Measurements from ENCODE around the gene ORAI1.

Gene ORAI1

GRCh38 chr12:121626087-121626852, at the start of gene ORAI1:
Gene ORAI1, plus strand, starts transcription at chr12:121626530.
- H3K27ac ChIP-seq (ENCODE audit: low read length), result peak within 1 kb of the TSS; percentile 24
- peak within 1 kb of the TSS; percentile 70 for H3K9ac ChIP-seq (ENCODE audit: low read length)
- peaks cover 5% of the 10 kb centered on the region for H3K36me3 ChIP-seq (ENCODE audit: control insufficient read depth, low read depth, low read length)
- no peaks in the 10 kb centered on the region for H3K9me3 ChIP-seq (ENCODE audit: control insufficient read depth, low read depth, low read length)
- H3K4me1 ChIP-seq (ENCODE audit: control insufficient read depth, low read depth, low read length), result peaks cover 23% of the 10 kb centered on the region
- H3K27me3 ChIP-seq (ENCODE audit: control insufficient read depth, insufficient read depth, low read length), result no peaks in the 10 kb centered on the region
- peak within 1 kb of the TSS; percentile 76 for H3K4me3 ChIP-seq (ENCODE audit: low read length)

DNA sequence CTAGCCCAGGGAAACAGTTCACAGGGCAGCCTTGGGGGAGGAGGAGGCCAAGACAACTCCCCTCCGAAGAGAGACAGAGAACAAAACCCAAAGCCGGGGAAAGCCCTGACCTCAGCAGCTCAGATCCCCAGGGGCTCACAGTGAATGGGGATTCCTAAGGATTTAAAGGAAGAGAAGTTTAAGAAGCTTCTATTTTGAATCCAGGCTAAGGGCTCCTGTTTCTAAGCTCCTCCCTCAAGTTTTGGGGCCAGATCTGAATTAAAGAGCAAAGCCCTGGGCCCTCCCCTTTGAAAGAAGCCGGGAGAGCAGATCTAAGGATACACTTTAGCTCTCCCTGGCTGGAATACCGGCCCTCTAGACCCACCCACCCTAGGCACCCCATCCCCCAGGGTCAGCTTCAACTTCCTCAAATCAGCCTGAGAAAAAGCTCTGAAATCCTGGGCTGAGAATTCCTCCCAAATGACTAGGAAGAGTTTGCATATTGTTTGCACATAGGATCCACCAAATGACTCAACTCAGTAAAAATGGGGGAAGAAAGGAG, 49.4 kb upstream of the ORAI1 start:
- Histone ChIP-seq H3K36me3 (ENCODE audit: control insufficient read depth, low read depth, low read length) (peaks cover 29% of the 10 kb centered on the region), H3K4me1 (ENCODE audit: control insufficient read depth, low read depth, low read length) (peaks cover 34% of the 10 kb centered on the region), H3K9me3 (ENCODE audit: control insufficient read depth, low read depth, low read length) (no peaks in the 10 kb centered on the region), H3K4me3 (ENCODE audit: low read length) (peak overlapping the region; percentile 72), H3K27me3 (ENCODE audit: control insufficient read depth, insufficient read depth, low read length) (no peaks in the 10 kb centered on the region), H3K9ac (ENCODE audit: low read length) (peak overlapping the region; percentile 91), H3K27ac (ENCODE audit: low read length) (peak overlapping the region; percentile 78)

- peak overlapping the region; percentile 91 for H3K9ac ChIP-seq (ENCODE audit: low read length)
- peaks cover 23% of the 10 kb centered on the region for H3K36me3 ChIP-seq (ENCODE audit: control insufficient read depth, low read depth, low read length)
- peak overlapping the region; percentile 72 for H3K4me3 ChIP-seq (ENCODE audit: low read length)
- H3K4me1 ChIP-seq (ENCODE audit: control insufficient read depth, low read depth, low read length), result peaks cover 35% of the 10 kb centered on the region
- peak overlapping the region; percentile 62 for H3K27ac ChIP-seq (ENCODE audit: low read length)
- no peaks in the 10 kb centered on the region for H3K9me3 ChIP-seq (ENCODE audit: control insufficient read depth, low read depth, low read length)
- H3K27me3 ChIP-seq (ENCODE audit: control insufficient read depth, insufficient read depth, low read length), result no peaks in the 10 kb centered on the region
Observed at GRCh38 chr12:121577443-121578180, 48.7 kb upstream of the ORAI1 start.

GRCh38 chr12:121578230-121579189, 47.8 kb upstream of the ORAI1 start:
- Histone ChIP-seq H3K4me3 (ENCODE audit: low read length) (peak overlapping the region; percentile 72), H3K27me3 (ENCODE audit: control insufficient read depth, insufficient read depth, low read length) (no peaks in the 10 kb centered on the region), H3K27ac (ENCODE audit: low read length) (peak overlapping the region; percentile 62), H3K36me3 (ENCODE audit: control insufficient read depth, low read depth, low read length) (peaks cover 23% of the 10 kb centered on the region), H3K4me1 (ENCODE audit: control insufficient read depth, low read depth, low read length) (peaks cover 42% of the 10 kb centered on the region), H3K9me3 (ENCODE audit: control insufficient read depth, low read depth, low read length) (no peaks in the 10 kb centered on the region), H3K9ac (ENCODE audit: low read length) (peak overlapping the region; percentile 91)

DNA sequence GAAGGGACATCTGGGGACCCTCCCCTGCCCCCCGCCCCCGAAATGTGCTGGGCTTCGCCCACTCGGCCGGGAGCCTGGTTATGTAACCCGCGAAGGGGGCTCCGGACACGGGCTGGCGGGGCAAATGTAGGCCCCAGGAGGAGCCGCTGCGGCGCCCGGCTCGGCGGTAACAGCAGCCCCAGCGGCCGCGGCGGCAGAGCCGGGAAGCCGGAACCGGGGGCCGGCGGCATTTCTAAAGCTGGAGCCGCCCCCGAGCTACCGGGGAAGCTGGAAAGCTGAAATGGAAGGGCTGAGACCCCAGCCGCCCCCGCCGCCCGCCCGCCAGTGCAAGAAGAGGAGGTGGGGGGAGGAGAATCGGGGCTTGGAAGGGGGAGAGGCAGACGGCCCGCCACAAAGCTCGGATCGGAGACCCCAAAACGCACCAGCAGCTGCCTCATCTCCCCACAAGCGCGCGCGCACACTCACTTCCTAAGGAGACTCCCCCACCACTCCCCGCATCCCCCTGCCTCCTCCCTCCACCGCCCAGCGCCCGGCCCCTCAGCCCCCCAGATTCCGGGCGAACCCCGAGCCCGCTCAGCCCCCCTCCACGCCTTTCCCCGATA, 47.0 kb upstream of the ORAI1 start:
- H3K4me3 ChIP-seq (ENCODE audit: low read length), result peak overlapping the region; percentile 72
- peak overlapping the region; percentile 91 for H3K9ac ChIP-seq (ENCODE audit: low read length)
- H3K36me3 ChIP-seq (ENCODE audit: control insufficient read depth, low read depth, low read length), result peaks cover 16% of the 10 kb centered on the region
- no peaks in the 10 kb centered on the region for H3K27me3 ChIP-seq (ENCODE audit: control insufficient read depth, insufficient read depth, low read length)
- peaks cover 48% of the 10 kb centered on the region for H3K4me1 ChIP-seq (ENCODE audit: control insufficient read depth, low read depth, low read length)
- H3K27ac ChIP-seq (ENCODE audit: low read length), result peak overlapping the region; percentile 91
- no peaks in the 10 kb centered on the region for H3K9me3 ChIP-seq (ENCODE audit: control insufficient read depth, low read depth, low read length)

DNA sequence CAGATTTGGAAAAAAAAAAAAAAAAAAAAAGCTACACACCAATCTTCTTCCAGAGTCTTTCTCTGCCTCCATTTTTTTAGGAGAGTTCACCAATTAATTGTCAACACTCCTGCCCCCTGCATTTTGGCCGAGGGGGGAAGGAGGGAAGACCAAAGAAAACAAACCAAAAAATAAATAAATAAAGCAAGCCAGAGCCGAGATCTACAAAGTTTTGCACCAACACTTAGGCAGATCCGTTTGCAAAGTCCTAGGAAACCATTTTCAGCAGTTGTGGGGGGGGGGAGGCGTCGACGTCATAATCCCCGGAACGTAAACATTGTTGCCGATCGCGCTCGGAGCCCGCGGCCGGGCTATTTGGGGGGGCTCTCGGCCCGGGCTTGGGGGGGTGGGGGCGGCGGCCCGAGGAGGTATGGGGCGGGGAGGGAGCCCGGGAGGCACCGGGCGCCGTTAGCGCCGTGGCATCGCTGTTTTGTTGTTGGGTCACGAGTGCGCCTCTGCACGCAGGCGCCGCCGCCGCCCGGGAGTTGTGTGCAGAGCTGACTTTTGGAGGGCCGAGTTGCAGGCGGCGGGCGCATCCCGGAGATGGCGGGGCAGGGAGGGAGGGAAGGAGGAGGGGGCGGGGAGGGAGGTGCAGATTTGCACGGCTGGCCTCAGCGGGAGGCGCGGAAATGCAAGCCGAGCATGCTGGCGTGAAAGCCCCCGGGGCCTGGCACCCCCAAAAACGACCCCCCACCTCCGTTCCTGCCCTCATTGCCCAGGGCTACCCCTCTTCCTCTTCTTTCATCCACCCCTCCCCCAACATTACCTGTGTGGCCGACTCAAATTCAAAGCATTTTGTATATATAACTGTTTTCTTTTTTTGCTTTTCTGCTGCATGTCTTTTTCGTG, 46.1 kb upstream of the ORAI1 start:
- H3K4me3 ChIP-seq (ENCODE audit: low read length), result peak overlapping the region; percentile 72
- peak overlapping the region; percentile 91 for H3K27ac ChIP-seq (ENCODE audit: low read length)
- peak overlapping the region; percentile 91 for H3K9ac ChIP-seq (ENCODE audit: low read length)
- H3K27me3 ChIP-seq (ENCODE audit: control insufficient read depth, insufficient read depth, low read length), result no peaks in the 10 kb centered on the region
- H3K36me3 ChIP-seq (ENCODE audit: control insufficient read depth, low read depth, low read length), result peaks cover 6% of the 10 kb centered on the region
- H3K9me3 ChIP-seq (ENCODE audit: control insufficient read depth, low read depth, low read length), result no peaks in the 10 kb centered on the region
- H3K4me1 ChIP-seq (ENCODE audit: control insufficient read depth, low read depth, low read length), result peaks cover 45% of the 10 kb centered on the region

GRCh38 chr12:121580959-121581685, 45.2 kb upstream of the ORAI1 start, which contains the start of gene KDM2B:
Gene KDM2B, minus strand, starts transcription at chr12:121581023. Its CDS starts 112 bp downstream, at chr12:121580911.
- Histone ChIP-seq H3K27me3 (ENCODE audit: control insufficient read depth, insufficient read depth, low read length) (no peaks in the 10 kb centered on the region), H3K36me3 (ENCODE audit: control insufficient read depth, low read depth, low read length) (no peaks in the 10 kb centered on the region), H3K27ac (ENCODE audit: low read length) (peak within 1 kb of the TSS; percentile 91), H3K4me3 (ENCODE audit: low read length) (peak within 1 kb of the TSS; percentile 72), H3K4me1 (ENCODE audit: control insufficient read depth, low read depth, low read length) (peaks cover 36% of the 10 kb centered on the region), H3K9me3 (ENCODE audit: control insufficient read depth, low read depth, low read length) (no peaks in the 10 kb centered on the region), H3K9ac (ENCODE audit: low read length) (peak within 1 kb of the TSS; percentile 91)

GRCh38 chr12:121581686-121582429, 44.5 kb upstream of the ORAI1 start:
- Histone ChIP-seq H3K9me3 (ENCODE audit: control insufficient read depth, low read depth, low read length) (no peaks in the 10 kb centered on the region), H3K27me3 (ENCODE audit: control insufficient read depth, insufficient read depth, low read length) (no peaks in the 10 kb centered on the region), H3K9ac (ENCODE audit: low read length) (peak overlapping the region; percentile 91), H3K36me3 (ENCODE audit: control insufficient read depth, low read depth, low read length) (no peaks in the 10 kb centered on the region), H3K4me1 (ENCODE audit: control insufficient read depth, low read depth, low read length) (peaks cover 29% of the 10 kb centered on the region), H3K27ac (ENCODE audit: low read length) (peak overlapping the region; percentile 86), H3K4me3 (ENCODE audit: low read length) (peak overlapping the region; percentile 72)

GRCh38 chr12:121582583-121583333, 43.6 kb upstream of the ORAI1 start:
- H3K4me1 ChIP-seq (ENCODE audit: control insufficient read depth, low read depth, low read length), result peaks cover 22% of the 10 kb centered on the region
- H3K9me3 ChIP-seq (ENCODE audit: control insufficient read depth, low read depth, low read length), result no peaks in the 10 kb centered on the region
- H3K27me3 ChIP-seq (ENCODE audit: control insufficient read depth, insufficient read depth, low read length), result no peaks in the 10 kb centered on the region
- H3K27ac ChIP-seq (ENCODE audit: low read length), result peak overlapping the region; percentile 86
- H3K9ac ChIP-seq (ENCODE audit: low read length), result peak overlapping the region; percentile 91
- no peaks in the 10 kb centered on the region for H3K36me3 ChIP-seq (ENCODE audit: control insufficient read depth, low read depth, low read length)
- peak overlapping the region; percentile 72 for H3K4me3 ChIP-seq (ENCODE audit: low read length)

All from iPS-18a (cell line).